GM21529 (cell line): ENCODE measurements around the gene MGP.

Experiments used
- ATAC-seq: cut with Tn5 transposase; IDR thresholded peaks from one replicate; pipeline ENCODE4 v1.9.1; 2021; ENCODE audit not compliant: unreplicated experiment

The MGP gene

DNA sequence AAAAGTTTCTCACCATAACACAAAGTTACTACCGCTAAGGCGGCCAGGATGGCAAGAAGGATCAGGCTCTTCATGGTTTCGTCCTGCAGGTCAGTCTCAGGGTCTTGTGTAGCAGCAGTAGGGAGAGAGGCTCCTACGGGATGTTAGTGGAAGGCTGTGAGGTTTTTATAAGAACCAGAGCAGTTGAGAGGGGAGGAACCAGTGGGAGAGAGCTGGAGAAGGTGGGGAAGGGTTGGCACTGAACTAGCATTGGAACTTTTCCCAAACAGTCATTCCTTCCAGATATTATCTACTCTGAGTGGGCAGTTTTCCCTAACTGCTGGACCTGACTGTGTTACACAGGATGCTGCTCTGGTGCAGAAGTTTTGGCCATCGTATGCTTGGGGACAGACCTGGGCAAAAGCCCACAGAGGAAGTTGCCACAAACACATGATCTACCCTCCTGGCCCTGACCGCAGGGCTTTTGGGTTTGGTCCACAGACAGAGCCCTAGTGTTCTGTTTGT, at the start of gene MGP:
Gene MGP (minus strand): TSS at position 137 of the 504 bp plus-strand sequence. CDS start 63 bp downstream, at position 74.
- no peak for ATAC-seq

DNA sequence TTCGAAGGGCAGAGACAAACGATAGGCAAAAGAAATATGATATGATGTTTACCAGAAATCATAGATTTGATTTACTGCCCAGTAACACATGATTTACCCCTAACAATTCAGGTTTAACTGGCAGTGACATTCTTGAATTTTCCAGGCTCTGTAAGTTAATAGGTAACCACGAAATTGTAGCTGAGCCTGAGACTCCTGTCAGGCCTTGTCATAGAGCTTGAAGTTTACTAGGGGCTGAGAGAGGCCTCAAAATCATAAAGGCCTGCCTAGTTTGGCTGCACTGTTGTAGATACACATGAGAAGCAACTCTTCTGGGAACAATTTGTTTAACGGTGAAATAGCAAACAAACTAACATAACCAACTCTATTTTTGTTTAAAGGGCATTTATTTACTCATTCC, 49.4 kb upstream of the MGP start:
- ATAC-seq, result no peak

DNA sequence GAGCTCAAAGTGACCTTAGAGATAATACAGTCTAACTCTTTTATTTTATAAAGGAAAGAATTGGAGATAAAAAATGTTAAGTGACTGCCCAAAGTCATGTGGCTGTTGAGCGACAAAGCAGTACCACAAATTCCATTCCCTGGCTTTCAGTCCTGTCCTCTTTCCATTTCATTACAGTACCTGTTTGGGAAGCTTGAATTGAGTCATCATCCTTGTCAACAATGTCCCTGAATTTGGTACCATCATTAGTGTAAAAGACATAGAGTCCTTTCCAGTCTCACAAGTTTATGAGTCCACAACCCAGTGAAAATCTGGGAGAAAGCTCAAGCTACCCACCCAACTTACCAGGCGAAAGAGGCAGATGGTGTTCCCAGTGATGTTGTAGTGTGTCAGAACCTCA, 48.9 kb upstream of the MGP start:
- no peak for ATAC-seq

DNA sequence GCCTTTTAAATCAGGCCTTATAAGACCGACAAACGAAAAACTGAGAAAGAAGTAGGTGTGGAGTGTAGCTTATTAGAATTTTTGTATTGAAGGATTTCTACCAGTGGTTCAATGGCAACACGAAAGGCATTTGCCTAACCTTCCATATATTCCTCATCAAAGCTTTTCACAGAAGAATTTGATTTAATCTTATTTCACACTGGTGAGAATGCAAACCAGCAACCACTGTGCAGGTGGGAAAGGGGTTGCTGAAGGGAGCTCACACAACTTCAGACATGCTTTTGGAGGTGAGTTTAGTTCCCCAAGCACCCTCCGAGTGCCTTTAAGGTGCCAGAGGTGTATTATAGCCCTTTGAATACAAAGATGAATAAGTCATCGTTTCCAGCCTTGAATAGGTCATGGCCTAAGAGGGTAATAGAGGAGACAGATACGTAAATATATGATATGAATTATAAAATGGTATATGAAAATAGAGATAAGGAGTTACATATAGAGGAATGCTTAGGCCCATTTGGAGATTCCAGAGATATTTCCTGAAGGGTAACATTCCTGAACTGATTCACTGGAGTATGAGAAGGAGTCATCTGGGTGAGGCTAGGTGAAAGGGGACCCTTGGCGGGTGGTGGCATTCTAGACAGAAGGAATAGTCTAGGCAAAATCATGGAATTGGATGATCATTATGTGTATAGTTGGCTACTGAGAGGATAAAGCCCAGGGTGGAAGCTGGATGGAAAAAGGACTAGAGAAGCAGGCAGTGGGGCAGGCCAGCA, 46.3 kb upstream of the MGP start:
- ATAC-seq, result no peak

DNA sequence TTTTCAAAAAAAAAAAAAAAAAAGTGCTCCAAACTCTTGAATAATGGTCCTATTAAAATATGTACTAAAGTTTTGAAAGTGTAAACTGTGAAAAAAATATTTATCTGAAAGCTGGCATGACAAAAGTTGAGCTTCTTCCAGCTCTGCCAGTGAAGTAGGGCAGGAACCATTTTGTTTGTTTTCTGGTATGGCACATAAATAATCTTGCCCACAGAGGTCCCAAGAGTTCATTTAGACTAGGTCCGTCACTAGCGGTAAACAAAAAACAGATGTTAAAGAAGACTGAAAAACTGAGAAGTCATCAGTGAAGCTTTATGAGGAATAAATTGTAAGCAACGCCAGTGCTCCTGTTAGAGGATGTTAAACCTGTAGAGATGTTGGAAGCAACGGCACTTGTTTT, 45.7 kb upstream of the MGP start:
- ATAC-seq, result no peak

DNA sequence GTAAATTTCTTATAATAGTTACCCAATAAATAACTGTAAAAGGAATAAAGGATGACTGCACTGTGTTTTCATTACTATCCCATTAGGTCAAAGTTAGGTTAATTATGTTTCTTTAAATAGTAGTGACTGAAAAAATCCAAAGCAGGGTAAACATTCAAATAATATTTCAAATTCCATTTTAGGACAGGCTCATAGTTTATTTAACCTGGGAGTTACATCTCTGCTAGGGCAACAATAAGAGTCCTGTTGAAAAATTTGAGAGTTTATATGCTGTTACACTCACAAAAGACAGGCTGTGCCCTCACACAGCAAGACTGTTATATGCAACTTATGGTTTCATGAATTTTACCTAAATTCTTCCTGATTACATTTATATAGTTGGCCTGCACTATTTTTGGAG, 44.6 kb upstream of the MGP start:
- ATAC-seq, result no peak

DNA sequence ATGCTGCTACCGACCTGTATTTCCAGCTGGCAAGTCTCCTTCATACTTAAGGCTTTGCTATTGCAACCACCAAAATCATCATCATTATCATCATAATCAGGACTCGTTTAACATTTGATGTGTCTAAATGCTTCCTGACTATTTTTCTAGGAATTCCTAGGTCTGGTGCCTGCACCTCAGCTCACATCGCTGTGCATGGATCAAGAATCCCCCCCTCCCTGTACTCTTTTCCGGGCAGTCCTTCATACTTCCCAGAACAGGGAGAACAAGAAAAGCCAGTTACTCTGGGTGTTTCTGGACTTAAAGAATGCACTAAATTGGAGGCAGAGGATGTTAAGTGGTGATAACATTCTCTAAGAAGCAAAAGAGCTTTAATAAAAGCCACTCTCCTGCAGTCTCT, 43.3 kb upstream of the MGP start:
- ATAC-seq, result no peak

DNA sequence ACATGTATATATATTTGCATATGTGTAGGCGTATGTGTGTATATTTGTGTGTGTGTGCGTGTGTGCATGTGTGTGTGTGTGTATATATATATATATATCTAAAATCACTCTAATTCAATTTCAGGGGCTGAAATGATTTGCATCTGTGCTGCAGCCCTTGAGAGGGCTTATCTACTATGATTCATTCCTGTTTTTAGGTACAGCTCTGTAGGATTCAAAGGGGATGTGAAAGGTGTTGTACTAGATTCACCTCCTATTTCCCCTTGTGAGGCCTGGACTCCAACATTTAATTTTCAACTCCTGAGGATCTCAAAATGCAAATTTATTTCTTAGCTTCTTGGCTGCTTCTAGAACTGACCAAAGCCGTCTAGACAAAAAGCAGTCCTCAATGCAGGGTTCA, 41.6 kb upstream of the MGP start:
- no peak for ATAC-seq

DNA sequence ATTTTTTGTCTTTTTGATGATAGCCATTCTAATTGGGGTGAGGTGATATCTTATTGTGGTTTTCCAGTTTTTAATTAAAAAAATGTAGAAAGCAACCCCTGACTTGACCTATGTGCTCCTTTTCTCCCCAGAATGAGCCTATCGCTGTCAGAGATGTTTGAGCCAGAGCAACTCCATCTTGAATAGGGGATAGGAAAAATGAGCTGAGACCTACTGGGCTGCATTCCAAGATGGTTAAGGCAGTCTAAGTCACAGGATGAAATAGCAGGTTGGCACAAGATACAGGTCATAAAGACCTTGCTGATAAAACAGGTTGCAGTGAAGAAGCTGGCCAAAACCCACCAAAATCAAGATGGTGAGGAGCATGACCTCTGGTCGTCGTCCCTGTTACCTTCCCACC, 38.9 kb upstream of the MGP start:
- ATAC-seq, result no peak

DNA sequence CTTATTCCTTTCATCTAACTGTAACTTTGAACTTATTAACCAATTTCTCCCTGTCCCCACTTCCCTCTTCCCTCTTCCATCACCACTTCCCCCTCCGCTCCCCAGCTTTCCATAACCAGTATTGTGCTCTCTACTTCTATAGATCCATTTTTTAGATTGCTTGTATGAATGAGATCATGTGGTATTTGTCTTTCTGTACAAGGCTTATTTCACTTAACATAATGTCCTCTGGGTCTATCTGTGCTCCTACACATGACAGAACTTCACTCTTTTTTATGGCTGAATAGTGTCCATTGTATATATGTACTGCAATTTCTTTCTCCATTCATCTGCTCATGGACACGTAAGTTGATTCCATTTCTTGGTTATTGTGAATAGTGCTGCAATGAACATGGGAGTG, 38.3 kb upstream of the MGP start:
- ATAC-seq, result no peak

DNA sequence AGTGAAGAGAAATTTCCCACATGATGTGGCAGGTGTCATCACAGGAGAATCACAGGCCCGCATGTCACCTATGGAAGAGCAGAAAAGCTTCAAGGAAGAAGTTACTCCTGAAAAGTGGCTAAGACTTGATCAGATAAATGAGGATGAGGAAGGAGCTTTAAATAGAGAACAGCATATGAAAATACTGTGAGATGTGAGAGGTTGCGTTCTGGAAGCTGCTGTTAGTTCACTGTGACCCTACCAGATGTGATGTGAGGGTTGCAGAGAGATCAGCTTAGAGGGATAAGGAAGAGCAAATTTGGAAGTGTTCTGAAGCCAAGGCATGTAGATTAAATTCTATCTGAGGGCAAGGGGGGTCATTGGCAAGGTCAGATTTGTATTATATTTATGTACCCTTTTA, 35.6 kb upstream of the MGP start:
- no peak for ATAC-seq

DNA sequence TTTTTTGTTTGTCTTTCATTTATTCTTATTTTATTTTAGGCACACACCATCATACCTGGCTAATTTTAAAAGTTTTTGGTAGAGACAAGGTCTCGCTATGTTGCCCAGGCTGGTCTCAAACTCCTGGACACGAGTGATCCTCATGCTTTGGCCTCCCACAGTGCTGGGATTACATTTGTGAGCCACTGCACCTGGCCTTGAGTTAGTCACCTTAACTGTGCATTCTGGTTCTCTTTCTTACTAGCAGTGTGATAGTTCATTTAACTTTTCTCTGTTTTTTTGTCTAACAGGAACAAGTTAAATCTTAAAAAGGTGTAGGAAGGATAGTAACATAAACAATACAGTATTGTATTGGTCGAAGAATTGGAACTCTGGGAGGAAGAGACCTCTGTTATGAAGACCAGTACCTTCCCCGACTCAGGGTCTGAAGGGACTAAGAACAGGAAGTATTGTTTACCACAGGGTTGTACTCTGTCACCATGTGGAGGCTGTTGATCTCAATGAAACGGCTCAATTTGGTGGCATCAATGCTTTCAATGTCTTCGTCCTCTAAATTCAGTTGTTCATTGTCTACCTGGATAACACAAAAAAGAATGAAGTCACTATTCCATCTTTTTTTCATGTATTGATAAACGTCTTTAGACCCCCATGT, 34.9 kb upstream of the MGP start:
- ATAC-seq, result no peak

DNA sequence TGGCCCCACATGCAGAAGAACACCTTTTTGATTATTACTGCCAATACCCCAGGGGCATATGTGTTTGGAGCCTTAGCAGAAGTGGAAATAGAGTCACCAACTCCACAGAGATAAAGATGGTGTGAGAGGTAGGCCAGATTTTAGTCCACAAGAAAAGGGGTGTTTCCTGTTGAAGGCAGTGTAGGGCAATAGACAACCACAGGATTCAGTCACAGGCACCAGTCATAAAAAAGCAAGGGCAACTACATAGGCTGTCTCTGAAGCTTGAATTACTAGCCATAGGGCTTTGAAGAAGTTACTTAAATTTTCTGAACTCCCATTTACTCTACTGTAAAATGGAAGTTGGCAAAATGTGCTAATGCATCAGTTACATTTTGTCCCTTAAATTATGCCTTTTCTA, 33.8 kb upstream of the MGP start:
- ATAC-seq, result no peak

DNA sequence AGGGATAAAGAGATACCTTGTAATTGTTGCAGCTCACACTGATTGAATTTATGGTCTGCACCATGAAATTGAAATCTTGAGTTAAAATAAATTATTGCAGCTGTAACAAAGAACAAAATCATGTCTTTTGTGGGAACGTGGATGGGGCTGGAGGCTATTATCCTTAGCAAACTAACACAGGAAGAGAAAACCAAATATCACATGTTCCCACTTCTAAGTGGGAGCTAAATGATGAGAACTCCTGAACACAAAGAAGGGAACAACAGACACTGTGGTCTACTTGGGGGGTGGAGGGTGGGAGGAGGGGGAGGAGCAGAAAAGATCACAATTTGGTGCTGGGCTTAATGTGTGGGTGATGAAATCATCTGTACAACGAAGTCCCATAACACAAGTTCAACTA, 30.1 kb upstream of the MGP start:
- no peak for ATAC-seq

DNA sequence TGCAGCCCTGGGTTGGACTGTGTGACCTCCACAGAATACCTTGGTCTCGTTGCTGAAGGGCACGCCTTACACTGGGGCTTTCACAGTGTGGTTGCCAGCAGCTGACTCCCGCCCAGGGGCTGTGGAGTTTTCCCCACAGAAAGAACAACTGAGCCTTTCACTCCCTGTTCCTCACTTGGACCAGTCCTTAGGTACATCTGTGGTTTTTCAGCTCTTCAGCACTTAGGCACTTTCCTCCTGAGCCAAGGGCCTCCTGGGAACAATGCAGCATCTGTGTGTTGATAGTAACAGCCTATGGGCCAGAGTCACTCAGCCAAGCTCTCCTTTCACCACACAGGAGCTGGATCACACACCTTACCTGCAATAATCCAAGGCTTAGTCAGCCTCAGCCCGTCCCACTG, 27.7 kb upstream of the MGP start:
- no peak for ATAC-seq

DNA sequence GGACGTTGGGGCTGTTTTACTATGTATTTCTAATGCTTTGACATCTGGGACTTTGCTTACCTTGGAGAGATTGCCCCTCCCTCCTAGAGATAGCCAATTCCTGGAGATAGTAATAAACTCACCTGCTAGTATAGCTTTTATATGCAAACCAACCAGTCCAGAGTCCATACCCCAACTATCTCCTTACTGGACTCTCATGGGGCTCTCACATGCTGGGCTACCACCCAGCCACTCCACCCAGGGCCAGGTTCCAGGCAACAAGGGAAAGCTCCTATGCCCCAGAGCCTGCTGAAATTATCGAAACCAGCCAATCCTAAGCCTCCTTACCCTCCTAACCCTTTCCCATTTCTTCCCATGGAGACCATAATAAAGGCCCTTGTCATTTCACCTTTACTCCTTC, 25.5 kb upstream of the MGP start:
- ATAC-seq, result no peak

DNA sequence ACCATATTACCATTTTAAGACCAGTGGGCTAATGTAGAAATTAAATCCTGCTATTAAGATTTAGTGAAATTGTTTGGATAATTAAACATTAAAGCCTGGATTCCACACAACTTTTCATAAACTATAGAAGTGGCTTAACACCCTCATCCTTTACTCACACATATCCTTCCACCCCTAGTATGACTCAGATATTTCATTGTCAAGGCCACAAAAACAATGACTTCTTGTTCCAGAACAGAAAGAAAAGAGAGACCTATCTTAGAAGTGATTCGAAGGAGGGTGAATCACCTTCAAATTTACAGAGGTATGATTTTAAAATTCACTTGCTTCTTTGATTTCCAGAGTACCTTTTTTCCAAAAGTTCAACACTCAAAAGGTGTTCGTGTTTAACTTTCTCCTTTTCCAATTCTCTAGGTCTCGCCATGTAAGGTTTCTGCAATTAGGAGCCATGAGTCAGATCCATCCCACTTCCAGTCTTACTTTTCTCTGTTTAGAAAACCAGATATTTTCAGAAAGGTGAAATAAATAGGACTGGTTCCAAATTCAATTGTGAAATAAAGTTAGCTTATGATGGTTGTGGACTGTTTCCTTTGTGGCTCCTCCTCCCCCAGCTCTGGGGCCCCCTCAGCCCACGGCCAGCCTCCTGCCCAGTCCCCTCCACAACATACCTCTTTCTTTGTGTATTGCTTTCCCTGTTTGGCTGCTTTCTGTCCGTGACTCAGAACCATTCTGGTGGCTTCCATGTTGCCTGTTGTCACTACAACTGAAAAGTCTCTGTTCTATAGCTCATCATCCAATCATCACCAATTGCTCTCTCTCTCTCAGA, 24.6 kb upstream of the MGP start:
- no peak for ATAC-seq

DNA sequence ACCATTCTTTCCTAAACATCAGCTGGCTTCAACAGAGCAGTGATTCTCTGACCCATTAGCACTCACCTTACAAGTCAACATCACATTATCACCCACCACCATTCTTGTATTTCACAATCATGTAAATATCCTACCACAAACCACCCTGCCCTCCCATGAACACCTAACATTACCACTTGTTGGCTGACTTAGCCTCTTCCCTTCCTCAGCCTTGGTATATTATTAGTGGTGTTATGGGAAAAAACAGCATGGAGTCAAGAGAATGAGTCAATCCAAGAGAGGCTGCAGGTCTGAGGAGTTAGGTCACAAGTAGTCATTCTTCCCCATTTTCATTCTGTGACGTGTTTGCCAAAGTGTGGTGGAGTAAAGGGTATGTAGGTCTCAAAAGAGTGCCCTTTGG, 22.3 kb upstream of the MGP start:
- no peak for ATAC-seq

DNA sequence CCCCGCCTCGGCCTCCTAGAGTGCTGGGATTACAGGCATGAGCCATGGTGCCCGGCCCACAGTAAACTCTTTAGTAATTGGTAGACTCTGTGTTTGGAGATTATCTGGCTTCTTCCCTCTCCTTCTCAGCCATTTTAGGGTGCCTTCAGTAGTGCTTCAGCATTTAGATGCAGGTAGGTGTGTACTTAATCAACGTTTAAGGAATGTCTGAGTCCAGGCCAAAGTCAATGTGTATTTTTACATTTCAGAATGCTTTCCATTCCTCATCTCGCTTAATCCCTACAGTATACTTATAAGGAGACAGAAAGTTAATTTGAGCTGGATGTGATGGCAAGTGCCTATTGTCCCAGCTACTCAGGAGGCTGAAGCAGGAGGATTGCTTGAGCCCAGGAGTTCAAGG, 20.5 kb upstream of the MGP start:
- ATAC-seq, result no peak

DNA sequence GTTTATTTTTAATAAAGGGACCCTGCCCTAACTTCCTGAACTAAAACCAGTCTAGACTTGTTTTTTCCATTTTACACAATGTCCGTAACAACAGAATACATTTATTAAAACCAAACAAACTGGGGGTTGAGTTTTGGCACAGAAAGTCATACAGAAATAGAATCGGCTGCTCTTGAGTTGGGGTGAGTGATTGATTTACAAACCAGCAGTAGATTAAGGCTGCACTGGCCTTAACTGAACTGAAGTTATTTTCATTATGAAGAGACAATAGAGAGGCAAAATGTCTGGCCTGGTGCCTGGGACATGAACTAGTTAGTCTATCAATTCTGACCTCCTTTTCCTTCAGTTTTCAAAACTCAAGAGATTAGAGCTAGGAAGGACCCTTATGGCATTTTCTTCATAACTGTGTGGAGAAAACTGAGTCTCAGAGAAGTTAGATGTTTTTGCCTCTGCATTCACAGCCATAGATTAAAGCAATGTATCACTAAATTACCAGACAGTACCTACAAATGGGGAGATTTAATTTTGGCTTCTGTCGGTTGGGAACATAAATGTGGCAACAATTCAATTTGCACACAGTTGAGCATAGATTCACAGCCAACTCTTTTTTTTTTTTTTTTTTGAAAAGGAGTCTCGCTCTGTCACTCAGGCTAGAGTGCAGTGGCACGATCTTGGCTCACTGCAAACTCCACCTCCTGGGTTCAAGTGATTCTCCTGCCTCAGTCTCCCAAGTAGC, 19.8 kb upstream of the MGP start:
- ATAC-seq, result no peak

DNA sequence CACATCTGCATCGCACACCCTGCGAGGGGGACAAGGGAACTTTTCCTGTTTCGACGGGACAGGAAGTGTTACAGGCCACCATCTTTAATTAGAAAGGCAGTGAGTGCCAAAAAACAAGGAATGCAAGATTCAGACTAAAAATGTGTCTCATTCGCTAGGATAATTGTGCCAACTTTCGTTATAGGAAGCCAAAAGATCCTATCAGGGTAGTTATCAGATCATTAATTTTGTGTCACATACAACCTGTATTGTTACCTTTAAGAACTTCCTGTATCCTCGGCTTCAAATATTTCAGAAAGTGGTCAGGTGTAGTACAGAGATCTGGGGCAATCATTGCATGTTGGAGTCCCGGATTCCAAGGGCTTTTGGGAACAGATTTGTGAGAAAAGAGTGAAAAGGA, 19.2 kb upstream of the MGP start:
- ATAC-seq, result no peak
